Stimulated activated CD4-positive, alpha-beta T cell treated with anti-CD3 and anti-CD28 coated beads, Interleukin-2, amount 100 ng/mL, for 24 hours (primary cell): ENCODE measurements around the gene DDX39A.

Experiments used
- DNase-seq, 2 donors: peaks; one replicate each; pipeline ENCODE4 v3.0.0-alpha.2; 2020

The DDX39A gene

GRCh38 chr19:14433554-14434501 is 14.7 kb upstream of the DDX39A start:
- DNase-seq: peak; percentile 48 to 50

GRCh38 chr19:14432791-14433553 is 13.8 kb upstream of the DDX39A start, which contains the start of gene PKN1:
PKN1 (plus strand) TSS chr19:14433306; CDS start chr19:14433522, 216 bp downstream.
- peak; percentile 67 to 71 for DNase-seq

DNA sequence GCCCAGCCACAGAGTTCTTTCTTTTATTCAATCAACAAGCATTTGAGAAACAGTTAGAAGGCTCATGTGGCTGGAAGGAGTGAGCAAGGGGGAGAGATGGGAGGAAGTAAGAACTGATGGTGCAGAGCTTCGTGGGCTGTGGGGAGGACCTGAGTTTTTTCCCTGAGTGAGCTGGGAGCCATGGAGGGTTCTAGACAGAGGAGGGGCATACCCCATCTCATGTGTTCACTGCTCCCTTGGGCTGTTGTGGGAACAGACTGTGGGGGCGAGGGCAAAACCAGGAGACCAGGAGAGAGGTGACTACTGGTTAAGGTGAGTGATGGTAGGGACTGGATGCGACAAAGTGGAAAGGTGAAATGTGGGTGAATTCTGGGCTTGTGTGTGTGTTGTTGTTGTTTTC is 11.6 kb upstream of the DDX39A start:
- DNase-seq: no peak

GRCh38 chr19:14428882-14429416 is 9.8 kb upstream of the DDX39A start:
- no peak for DNase-seq

DNA sequence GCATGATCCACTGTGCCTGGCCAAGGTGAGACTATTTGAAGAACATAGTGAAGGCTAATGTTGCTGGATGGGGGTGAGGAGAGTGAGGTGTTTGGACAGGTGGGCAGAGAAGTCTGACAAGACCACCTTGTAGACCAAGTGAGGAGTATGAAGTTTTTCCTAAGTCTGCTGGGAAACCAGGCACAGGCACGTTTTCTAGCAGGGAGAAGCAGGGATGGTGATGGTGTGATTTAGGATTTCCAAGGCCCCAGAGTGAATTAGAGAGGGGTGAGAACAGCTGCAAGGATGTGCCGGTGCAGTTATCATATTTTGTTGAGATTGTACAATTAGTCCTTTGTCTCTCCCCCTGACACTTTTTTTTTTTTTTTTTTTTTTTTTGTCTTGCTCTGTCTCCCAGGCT is 8.3 kb upstream of the DDX39A start:
- DNase-seq: no peak

- no peak for DNase-seq
These were observed 6.6 kb upstream of the DDX39A start for GRCh38 chr19:14425696-14426138.

- peak; percentile 88 to 90 for DNase-seq
These were observed 360 bp downstream of the DDX39A start for GRCh38 chr19:14418856-14419105.

DNA sequence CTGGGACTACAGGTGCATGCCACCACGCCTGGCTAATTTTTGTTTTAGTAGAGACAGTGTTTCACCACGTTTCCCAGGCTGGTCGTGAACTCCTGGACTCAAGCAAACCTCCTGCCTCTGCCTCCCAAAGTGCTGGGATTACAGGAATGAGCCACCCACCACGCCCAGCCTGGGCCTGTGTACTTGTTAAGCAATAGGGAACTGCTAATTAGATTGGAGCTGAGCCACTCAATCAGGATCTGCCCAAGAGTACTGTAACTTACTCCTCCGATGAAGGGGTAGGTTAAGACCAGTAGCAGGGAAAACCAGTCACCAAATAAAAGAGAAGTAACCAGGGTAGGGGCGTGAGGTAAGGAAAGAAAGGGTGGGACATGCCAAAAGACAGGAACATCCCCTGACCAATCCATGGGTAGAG is 2.3 kb downstream of the DDX39A start:
- no peak for DNase-seq

DNA sequence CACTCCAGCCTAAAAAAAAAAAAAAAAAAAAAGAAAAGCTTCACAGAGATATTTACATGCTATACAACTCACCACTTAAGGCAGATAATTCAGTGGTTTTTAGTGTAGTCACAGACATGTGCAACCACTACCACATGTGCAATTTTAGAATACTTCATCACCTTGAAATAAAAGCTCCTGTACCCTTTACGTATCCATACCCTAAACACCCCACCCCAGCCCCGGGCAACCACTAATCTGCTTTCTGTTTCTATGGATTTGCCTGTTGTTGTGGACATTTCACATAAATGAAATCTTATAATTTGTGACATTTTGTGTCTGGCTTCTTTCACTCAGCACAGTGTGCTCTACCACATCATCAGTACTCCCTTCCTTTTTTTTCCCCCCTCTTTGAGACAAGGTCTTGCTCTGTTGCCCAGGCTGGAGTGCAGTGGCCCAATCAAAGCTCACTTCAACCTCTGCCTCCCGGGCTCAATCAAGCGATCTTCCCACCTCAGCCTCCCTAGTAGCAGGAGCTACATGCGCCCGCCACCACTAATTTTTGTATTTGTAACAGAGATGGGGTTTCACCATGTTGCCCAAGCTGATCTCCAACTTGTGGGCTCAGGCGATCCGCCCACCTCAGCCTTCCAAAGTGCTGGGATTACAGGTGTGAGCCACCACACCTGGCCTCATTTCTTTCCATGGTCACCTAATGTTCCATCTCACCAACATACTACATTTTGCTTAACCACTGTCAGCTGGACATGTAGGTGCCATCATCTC is 4.0 kb downstream of the DDX39A start:
- DNase-seq: no peak

DNA sequence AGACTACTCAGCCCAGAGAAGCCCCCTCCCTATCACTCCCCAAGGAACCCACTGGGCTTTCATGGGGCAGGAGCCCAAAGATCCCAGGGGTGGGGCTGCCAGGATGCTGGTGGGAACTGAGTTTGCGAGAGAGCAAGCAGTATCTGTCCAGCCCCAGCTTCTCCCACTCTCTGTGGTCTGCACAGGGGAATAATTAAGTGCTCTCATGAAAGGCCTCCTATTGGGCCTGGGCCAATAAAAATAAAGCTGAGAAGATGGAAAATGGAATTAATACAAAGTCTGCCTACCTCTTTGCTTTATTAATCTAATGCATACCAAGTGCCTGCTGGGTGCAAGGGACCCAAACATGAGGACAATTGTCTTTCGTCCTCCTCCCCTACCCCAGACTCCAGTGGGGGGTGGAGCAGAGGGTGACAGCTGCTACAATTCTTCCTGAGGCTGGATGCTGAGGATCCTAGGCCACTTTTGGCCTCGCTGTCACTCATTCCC is 5.4 kb downstream of the DDX39A start:
- DNase-seq: no peak

GRCh38 chr19:14412996-14413692 is 6.0 kb downstream of the DDX39A start:
- no peak for DNase-seq

GRCh38 chr19:14412324-14412995 is 6.7 kb downstream of the DDX39A start:
- no peak for DNase-seq

DNA sequence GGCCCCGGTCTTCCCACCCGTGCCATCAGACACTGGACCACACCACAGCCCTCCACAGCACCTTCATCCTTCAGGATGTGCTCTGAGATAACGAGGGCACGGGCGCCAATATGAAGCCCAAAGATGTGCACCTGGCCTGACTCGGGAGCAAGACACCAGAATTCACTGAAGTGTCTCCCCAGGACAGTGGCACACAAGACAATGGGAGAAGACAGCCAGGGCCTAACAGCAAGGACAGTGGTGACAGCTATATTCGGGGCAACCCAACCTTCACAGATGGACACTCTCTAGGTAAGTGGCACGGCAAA is 7.2 kb downstream of the DDX39A start:
- DNase-seq: no peak

- DNase-seq: no peak
These were observed 7.8 kb downstream of the DDX39A start for GRCh38 chr19:14411161-14411937.

- peak in 1 of 2 donors; percentile 27 for DNase-seq
These were observed 8.8 kb downstream of the DDX39A start for GRCh38 chr19:14410091-14411051.

DNA sequence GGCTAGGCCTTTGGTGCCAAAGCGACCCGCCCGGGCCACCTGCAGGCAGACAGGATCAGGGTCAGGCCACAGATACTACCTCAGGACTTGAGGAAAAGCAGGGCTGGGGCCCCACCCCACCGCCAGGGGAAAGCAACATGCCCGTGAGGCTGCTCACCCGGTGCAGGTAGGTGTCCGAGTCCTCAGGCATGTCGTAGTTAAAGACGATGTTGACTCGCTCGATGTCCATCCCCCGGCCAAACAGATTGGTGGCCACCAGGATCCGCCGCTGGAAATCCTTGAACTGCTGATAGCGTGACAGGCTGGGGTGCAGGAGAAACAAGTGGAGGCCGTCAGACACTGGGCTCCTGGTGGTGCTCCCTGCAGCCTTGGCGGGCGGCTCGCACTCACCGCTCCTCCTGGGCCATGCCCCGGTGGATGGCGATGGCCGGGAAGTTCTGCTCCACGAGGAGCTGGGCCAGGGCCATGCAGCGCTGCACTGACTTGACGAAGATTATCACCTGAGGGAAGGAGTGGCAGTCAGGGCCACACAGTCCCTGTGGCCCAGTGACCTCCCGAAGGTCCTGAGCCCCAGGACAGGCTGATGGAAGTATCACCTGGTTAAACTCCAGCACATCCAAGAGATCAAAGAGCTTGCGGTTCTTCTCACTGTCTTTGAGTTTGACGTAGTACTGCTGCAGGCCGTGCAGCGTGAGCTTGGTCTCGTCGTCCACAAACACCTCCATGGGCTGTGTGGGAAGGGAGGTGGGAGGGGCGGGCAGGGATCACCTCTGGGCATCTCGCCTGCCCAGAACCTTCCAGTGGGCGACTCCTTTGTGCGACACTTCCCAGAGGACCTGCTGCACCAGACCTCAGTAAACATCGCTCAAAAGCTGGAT is 9.8 kb downstream of the DDX39A start:
- DNase-seq: peak in 1 of 2 donors; percentile 23

DNA sequence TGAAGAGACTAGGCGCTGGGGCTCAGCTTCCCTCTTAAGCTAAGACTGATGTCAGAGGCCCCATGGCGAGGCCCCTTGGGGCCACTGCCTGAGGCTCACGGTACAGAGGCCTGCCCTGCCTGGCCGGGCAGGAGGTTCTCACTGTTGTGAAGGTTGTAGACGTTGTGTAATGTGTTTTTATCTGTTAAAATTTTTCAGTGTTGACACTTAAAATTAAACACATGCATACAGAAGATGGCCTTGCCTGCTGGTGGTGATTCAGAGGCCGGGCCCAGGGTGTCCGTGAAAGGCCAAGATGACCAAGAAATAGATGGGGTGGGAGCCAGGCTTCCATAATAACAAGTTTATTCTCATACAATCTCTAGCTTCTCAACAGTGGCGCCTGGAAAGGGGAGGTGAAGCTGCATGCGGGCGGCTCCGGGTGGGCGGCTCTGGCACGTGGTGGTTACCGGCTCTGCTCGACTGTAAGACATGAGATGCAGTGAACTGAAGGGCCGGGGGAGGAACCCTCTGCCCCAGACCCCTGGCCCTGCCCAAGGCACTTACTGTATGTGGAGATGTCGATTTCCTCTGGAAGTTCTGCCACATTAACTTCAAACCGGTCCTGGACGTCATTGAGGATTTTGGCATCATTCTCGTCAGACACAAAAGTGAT is 10.5 kb downstream of the DDX39A start:
- DNase-seq: peak in 1 of 2 donors; percentile 26
